Adipose tissue (tissue), 3 donors: Measurements from ENCODE around the gene CCDC40. TPM values are rescaled to one million over a fixed set of nuclear protein-coding genes. Genes with fewer than 3 reads are reported as not detected.
"Not testable (repeated sequence)": the region's sequence is repeated elsewhere in the genome, so short reads cannot be mapped to it uniquely, and the experiment has no call there.

ENCODE experiments used
- H3K27ac ChIP-seq: one replicate; pipeline ENCODE4 v1.5.1; 2013; ENCODE audit warnings: low read depth, low read length
- WGBS, 3 donors: extraction: QIAGEN DNeasy Blood & Tissue Kit; methylation state at CpG; one replicate each; pipeline ENCODE4 v1.1.7; 2013; 5-methylcytosine and 5-hydroxymethylcytosine counted together
- polyA plus RNA-seq, 3 donors: library from polyadenylated mRNA; stranded (reverse); fragments of 200-250 nt; gene quantifications; one replicate each; pipeline ENCODE4 v1.2.3, GENCODE V29; 2013
- donor health status: healthy with polysubstance abuse.
- donor health status: Bipolar disorder and iron deficiency.
- donor health status: healthy.

The CCDC40 gene
- polyA plus RNA-seq, 3 donors: 1.4 to 2.9 (median 2.1) TPM

DNA sequence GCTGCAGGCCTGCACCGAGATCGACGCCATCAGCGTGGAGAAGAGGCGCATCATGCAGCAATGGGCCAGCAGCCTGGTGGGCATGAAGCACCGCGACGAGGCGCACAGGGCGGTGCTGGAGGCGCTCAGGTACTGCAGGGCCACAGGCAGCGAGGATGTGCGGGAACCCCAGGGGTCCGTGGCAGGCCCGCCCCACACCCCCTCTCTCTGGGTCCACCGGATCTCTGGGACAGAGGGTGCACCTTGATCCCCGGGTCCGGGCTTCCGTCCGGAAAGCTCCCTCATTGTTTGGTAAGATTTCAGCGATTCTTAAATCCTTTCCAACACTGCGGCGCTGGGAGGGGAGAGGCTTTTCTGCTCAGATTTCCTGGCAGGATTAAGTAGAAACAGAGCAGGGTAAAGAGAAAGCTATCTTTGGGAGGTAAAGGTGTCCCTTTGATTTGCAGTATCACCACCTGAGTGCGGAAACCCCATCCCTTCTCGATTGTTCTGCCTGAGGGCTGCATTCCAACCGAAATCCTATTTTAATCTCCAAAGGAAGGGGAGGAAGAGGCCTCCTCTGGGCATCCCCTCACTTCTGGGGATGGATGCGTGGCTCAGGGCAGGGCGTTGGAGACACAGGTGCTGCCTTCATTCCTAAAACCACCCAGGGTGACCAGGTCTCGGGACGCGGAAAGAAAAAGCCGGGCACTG, 29.2 kb downstream of the CCDC40 start:
- H3K27ac ChIP-seq: no peak overlapping the region
- 74 to 90% (median 79%) methylated on average over 31 to 32 of the region's 32 CpGs for WGBS, 3 donors

DNA sequence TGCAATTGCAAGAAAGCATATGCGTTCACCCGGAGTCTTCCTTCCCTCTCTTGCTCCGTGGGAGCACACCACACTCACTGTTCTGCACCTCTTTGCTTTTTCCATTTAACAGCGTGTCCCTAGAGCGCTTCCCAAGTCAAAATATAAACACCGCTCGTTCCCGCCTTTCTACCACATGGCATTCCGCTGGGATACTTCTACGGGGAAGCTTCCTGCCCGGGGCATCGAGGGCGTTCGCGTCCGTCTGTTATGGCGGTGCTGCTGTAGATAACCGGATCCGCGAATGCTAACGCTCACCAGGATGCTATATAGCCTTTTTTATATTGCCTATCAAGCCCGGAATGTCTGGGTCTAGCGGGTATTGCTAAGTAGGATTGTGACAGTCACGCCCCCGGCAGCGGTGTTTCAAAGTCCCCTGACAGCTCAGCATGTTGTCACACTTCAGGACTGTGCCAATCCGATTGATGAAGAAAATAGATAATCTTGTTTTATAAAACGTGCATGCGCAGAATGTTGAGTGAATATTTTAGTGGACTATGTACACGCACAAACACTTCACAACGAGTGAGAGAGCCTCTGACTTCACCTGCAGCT, 31.0 kb downstream of the CCDC40 start:
- WGBS, 3 donors: 94 to 95% (median 95%) methylated on average over 31 of the region's 31 CpGs
- no peak overlapping the region for H3K27ac ChIP-seq

- 37 to 62% (median 47%) methylated on average over 23 of the region's 23 CpGs for WGBS, 3 donors
- H3K27ac ChIP-seq: peak overlapping the region; percentile 46
Measured at GRCh38 chr17:80068301-80069222, 32.1 kb downstream of the CCDC40 start.

DNA sequence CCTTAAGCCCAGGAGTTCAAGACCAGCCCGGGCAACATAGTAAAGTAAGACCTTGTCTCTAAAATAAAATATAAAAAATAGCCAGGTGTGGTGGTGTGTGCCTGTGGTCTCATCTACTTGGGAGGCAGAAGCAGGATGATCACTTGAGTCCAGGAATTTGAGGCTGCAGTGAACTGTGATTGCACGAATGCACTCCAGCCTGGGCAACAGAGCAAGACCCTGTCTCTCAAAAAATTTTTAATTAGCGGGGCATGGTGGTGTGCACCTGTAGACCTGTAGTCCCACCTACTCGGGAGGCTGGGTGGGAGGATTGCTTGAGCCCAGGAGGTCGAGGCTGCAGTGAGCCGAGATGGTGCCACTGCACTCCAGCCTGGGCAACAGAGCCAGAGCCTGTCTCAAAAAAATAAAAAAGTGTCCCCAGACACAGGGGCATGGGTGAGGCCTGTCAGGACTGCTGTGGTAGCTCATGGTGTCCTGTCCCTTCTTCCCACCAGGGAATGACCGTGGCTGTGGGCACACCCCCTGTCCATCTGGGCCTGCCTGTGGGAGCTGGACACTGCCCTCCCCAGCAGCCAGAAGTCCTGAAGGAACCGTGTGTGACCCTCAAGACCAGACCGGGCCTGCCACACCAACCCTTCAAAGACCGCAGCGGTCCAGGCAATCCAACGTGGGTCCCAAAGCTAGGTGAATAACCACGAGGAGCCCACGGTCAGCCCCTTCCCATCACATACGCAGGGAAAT, 34.1 kb downstream of the CCDC40 start:
- peak overlapping the region; percentile 72 for H3K27ac ChIP-seq
- WGBS, 3 donors: 62 to 67% (median 64%) methylated on average over 15 of the region's 15 CpGs

- WGBS, 3 donors: 12 to 24% (median 22%) methylated on average over 20 of the region's 20 CpGs
- peak overlapping the region; percentile 72 for H3K27ac ChIP-seq
Measured at GRCh38 chr17:80071116-80071841, 34.8 kb downstream of the CCDC40 start.

DNA sequence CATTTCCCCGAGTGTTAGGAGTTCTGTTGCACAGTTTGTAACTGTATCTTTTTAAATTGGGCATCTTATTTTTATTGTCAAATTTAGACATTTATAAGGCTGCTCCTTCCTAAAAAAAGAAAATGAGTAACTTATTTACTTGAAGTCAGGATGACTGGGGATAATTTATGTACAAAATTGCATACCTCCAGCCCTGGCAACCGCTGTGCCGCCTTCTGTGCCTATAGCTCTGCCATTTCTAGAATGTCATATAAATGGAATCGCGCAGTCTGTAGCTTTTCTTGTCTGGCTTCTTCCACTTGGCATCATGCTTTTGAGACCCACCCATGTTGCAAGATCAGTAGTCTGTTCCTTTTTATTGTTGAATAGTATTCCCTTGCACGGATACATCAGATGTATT, 36.0 kb downstream of the CCDC40 start:
- WGBS, 3 donors: 93 to 96% (median 95%) methylated on average over 6 of the region's 6 CpGs
- no peak overlapping the region for H3K27ac ChIP-seq

DNA sequence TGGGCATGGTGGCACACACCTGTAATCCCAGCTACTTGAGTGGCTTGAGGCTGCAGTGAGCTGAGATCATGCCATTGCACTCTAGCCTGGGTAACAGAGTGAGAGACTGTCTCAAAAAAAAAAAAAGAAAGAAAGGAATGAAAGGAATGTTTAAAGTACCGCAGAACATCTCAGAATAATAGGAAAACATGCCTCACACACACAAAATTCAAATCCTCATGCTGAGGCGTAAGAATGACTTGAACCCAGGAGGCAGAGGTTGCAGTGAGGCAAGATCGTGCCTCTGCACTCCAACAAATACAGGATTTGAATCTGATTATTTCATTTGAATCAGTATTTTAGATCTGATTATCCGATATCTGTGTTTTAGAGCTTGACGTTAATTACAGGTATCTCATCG, 43.6 kb downstream of the CCDC40 start:
- 81 to 86% (median 85%) methylated on average over 6 of the region's 6 CpGs for WGBS, 3 donors

DNA sequence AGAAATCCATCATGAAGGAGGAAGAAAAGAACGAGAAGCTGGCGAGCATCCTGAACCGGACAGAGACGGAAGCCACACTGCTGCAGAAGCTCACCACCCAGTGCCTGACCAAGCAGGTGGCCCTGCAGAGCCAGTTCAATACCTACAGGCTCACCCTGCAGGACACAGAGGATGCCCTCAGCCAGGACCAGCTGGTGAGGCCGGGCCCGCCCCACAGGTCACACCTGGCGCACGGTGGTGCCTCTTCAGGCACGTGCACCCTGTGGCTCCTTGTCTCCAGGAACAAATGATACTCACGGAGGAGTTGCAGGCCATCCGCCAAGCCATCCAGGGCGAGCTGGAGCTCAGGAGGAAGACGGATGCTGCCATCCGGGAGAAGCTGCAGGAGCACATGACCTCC, 45.2 kb downstream of the CCDC40 start:
- H3K27ac ChIP-seq: no peak overlapping the region
- 90 to 92% (median 91%) methylated on average over 14 of the region's 14 CpGs for WGBS, 3 donors

More for the DNA sequence above, 43.6 kb downstream of the CCDC40 start:
- H3K27ac ChIP-seq: no peak overlapping the region

DNA sequence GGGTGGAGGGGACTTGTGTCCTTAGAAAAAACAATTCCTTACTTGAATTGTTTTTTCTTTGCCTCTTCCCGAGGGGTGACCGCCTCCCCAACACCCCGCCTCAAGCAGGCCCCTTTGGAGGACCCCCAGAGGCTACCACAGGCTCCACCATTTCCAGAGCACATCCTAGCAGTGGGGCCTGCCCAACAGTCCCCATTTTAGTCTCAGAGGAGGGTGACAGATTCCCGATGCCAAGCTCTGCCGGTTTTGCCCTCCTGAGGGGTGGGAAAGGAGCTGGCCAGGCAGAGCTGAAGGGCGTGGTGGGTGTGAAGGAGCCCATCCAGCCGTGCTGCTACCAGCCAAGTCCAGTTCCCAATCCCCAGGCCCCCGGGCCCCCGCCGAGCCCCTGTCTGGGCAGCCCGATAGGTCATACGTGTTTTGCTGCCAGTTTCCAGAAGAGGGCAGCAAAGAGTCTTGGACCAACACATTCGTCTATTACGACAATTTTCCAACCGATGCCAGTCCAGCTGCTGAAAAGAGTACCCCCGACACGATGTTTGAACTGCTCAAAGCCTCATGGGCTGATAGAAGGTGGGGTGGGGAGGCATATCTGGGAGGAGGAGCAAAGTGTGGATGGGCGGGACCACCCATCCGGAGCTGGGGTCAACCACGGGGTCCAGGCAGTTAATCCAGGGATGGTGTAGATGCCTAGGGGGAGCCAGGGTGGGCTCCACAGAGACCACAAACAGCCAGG, 46.1 kb downstream of the CCDC40 start:
- no peak overlapping the region for H3K27ac ChIP-seq
- WGBS, 3 donors: 25 to 31% (median 29%) methylated on average over 20 of the region's 20 CpGs

- WGBS, 3 donors: 70 to 89% (median 87%) methylated on average over 13 of the region's 13 CpGs
- no peak overlapping the region for H3K27ac ChIP-seq
Measured at GRCh38 chr17:80083136-80083661, 46.8 kb downstream of the CCDC40 start.

- 86 to 94% (median 89%) methylated on average over 15 of the region's 15 CpGs for WGBS, 3 donors
- no peak overlapping the region for H3K27ac ChIP-seq
Measured at GRCh38 chr17:80084773-80085172, 48.3 kb downstream of the CCDC40 start.

GRCh38 chr17:80086081-80086480, 49.6 kb downstream of the CCDC40 start:
- 81 to 90% (median 84%) methylated on average over 17 of the region's 17 CpGs for WGBS, 3 donors
- H3K27ac ChIP-seq: no peak overlapping the region

GRCh38 chr17:80086616-80087015, 50.2 kb downstream of the CCDC40 start:
- H3K27ac ChIP-seq: no peak overlapping the region
- 86 to 91% (median 90%) methylated on average over 11 of the region's 11 CpGs for WGBS, 3 donors

DNA sequence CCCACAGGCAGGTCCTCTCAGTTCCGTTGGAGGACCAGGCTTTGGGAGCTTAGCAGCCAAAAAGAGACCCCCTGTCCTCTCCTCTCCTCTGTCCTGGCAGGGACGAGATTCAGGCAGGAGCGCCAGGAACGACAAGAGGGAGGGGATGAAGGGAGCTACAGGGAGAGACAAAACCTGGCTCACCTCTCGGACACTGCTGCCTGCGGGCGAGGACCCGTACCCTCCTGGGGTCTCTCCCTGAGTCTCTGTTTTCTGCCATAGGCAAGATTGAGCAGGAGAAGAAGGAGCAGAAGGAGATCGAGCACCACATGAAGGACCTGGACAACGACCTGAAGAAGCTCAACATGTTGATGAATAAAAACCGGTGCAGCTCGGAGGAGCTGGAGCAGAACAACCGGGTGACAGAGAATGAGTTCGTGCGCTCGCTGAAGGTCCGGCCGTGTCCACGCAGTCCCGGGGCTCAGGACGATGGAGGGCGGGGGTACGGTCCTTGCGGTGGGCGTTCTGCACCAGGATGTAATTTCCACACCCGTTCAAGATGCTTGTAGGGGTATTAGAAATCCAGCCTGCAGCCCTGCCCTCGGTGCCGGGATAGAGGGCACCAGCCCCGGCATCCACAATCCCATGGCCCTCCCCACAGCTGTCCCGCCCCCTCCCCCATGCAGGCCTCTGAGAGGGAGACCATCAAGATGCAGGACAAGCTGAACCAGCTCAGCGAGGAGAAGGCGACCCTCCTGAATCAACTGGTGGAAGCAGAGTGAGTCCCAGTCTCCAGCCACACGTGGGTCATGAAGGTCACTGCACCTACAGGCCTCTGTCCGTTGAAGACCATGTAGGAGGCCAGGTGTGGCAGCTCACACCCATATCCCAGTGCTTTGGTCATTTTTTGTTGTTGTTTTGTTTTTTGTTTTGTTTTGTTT, 51.2 kb downstream of the CCDC40 start:
- H3K27ac ChIP-seq: no peak overlapping the region
- WGBS, 3 donors: 80 to 85% (median 83%) methylated on average over 33 to 34 of the region's 34 CpGs

- no peak overlapping the region for H3K27ac ChIP-seq
- 94 to 96% (median 94%) methylated on average over 16 of the region's 16 CpGs for whole genome bisulfite sequencing, 3 donors
Measured at GRCh38 chr17:80089762-80090161, 53.3 kb downstream of the CCDC40 start.

DNA sequence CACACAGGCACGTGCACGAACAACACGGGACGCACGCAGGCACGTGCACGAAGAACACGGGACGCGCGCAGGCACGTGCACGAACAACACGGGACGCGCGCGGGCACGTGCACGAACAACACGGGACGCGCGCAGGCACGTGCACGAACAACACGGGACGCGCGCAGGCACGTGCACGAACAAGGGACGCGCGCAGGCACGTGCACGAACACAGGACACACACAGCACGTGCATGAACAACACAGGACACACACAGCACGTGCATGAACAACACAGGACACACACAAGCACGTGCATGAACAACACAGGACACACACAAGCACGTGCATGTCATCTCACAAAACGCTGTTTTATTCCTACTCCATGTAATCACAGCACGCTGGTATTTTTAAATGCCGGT, 53.7 kb downstream of the CCDC40 start:
- 92 to 96% (median 94%) methylated on average over 44 of the region's 44 CpGs for WGBS, 3 donors
- not testable (repeated sequence) for H3K27ac ChIP-seq
